K562 (cell line): ENCODE measurements around the gene OLFML2A. TPM values are rescaled to one million over a fixed set of nuclear protein-coding genes. Genes with fewer than 3 reads are reported as not detected.
A peak's percentile ranks its signal among the peaks of the same experiment; 100 is the strongest.

Experiments
- BHLHE40 ChIP-seq: IDR thresholded peaks from 2 replicates; pipeline ENCODE4 v1.6.1; 2011; ENCODE audit warnings: low read length, improper control_type of control experiment
- CEBPG ChIP-seq, 3 experiments: fragments of 200-800 bp in 1 of 3; sonication (Bioruptor generic) in 1 of 3; sonication (generic) in 1 of 3; formaldehyde crosslinking in 1 of 3; IDR thresholded peaks in 2 of 3; conservative IDR thresholded peaks in 1 of 3; 2 replicates each; pipeline versions ENCODE4 v1.6.1 to v1.8.0; 2016 to 2022; ENCODE audit warnings: missing compliant biosample characterization in 2 of 3, missing genetic modification characterization in 2 of 3, mild to moderate bottlenecking in 1 of 3, missing genetic modification reagents in 1 of 3
- DMBX1 ChIP-seq: fragments of 250-450 bp; sonication (Bioruptor Pico); IDR thresholded peaks from 2 replicates; pipeline ENCODE4 v1.8.0; 2022; ENCODE audit warnings: inconsistent platforms, mild to moderate bottlenecking, moderate library complexity, borderline replicate concordance
- ESRRA ChIP-seq: fragments of 450-650 bp; IDR thresholded peaks from 2 replicates; pipeline ENCODE4 v1.6.1; 2014; ENCODE audit warnings: low read depth, mild to moderate bottlenecking, moderate library complexity, borderline replicate concordance
- KAT8 ChIP-seq: fragments of 450-650 bp; IDR thresholded peaks from 2 replicates; pipeline ENCODE4 v1.6.1; 2016; ENCODE audit warnings: low read depth, mild to moderate bottlenecking
- MEF2D ChIP-seq: conservative IDR thresholded peaks from 2 replicates; pipeline ENCODE4 v1.6.1; 2016; ENCODE audit warnings: low read depth, missing genetic modification characterization, missing compliant biosample characterization
- MXI1 ChIP-seq: IDR thresholded peaks from 2 replicates; pipeline ENCODE4 v1.6.1; 2011; ENCODE audit warnings: low read depth, mild to moderate bottlenecking, improper control_type of control experiment, low read length
- PHF20 ChIP-seq: fragments of 450-650 bp; IDR thresholded peaks from 2 replicates; pipeline ENCODE4 v1.6.1; 2018; ENCODE audit not compliant: partially characterized antibody
- SAFB ChIP-seq: fragments of 200-400 bp; formaldehyde crosslinking; IDR thresholded peaks from 2 replicates; pipeline ENCODE4 v1.6.1; 2017; ENCODE audit warnings: low read depth, low read length, borderline replicate concordance
- SMARCA5 ChIP-seq: fragments of 450-650 bp; IDR thresholded peaks from 2 replicates; pipeline ENCODE4 v1.6.1; 2016
- SP2 ChIP-seq: IDR thresholded peaks from 2 replicates; pipeline ENCODE4 v1.6.1; 2011; ENCODE audit warnings: mild to moderate bottlenecking, low read depth, low read length, moderate library complexity; ENCODE audit not compliant: poor library complexity, severe bottlenecking; ENCODE audit errors: extremely low read depth
- STAT5B ChIP-seq: fragments of 250-450 bp; sonication (Bioruptor Pico); IDR thresholded peaks from 2 replicates; pipeline ENCODE4 v1.8.0; 2021; ENCODE audit warnings: mild to moderate bottlenecking, inconsistent platforms
- TCF7L2 ChIP-seq: fragments of 150-350 bp; IDR thresholded peaks from 2 replicates; pipeline ENCODE4 v1.6.1; 2016; ENCODE audit warnings: low read depth, mild to moderate bottlenecking, low read length, moderate library complexity
- XRCC5 ChIP-seq: fragments of 200-400 bp; formaldehyde crosslinking; IDR thresholded peaks from 2 replicates; pipeline ENCODE4 v1.6.1; 2017; ENCODE audit warnings: low read depth, mild to moderate bottlenecking, low read length
- ZKSCAN1 ChIP-seq: fragments of 150-350 bp; IDR thresholded peaks from 2 replicates; pipeline ENCODE4 v1.6.1; 2016; ENCODE audit warnings: low read depth, low read length
- ZKSCAN8 ChIP-seq: fragments of 200-800 bp; sonication (Bioruptor generic); IDR thresholded peaks from 2 replicates; pipeline ENCODE4 v1.6.1; 2016; ENCODE audit warnings: missing genetic modification characterization, missing compliant biosample characterization
- ZNF121 ChIP-seq: sonication (generic); formaldehyde crosslinking; conservative IDR thresholded peaks from 2 replicates; pipeline ENCODE4 v1.8.0; 2022; ENCODE audit warnings: missing genetic modification reagents
- ZNF282 ChIP-seq: sonication (generic); formaldehyde crosslinking; IDR thresholded peaks from 2 replicates; pipeline ENCODE4 v1.8.1; 2023; ENCODE audit warnings: missing genetic modification reagents
- ZNF695 ChIP-seq: fragments of 450-650 bp; formaldehyde crosslinking; IDR thresholded peaks from 2 replicates; pipeline ENCODE4 v1.4.0; 2020; ENCODE audit warnings: mild to moderate bottlenecking, moderate library complexity
- polyA plus RNA-seq, 8 experiments: library from polyadenylated mRNA; depleted of rRNA in 4 of 8; stranded (reverse) in 5 of 8; unstranded in 3 of 8; fragments of >200 nt; fragmentation: Nextera tagmentation in 2 of 8; fragmentation: Illumina TruSeq in 1 of 8; extraction: Ambion mirVana in 2 of 8; extraction: Trizol in 1 of 8; gene quantifications; 2 replicates each; pipeline versions ENCODE4 v1.2.1 to v1.2.3, GENCODE V29; 2011 to 2014; ENCODE audit warnings: inconsistent platforms in 1 of 8, missing spikeins in 1 of 8
- total RNA-seq, 7 experiments: library from RNA; depleted of rRNA in 6 of 7; stranded (reverse); fragments of >200 nt in 6 of 7; fragmentation: Illumina TruSeq in 2 of 7; extraction: Trizol in 2 of 7; gene quantifications; 2 replicates each; pipeline versions ENCODE4 v1.2.1 to v1.2.3, GENCODE V29; 2011 to 2021; ENCODE audit warnings: low replicate concordance in 1 of 7
- TF ChIP-seq, protein P1 (sequence below): fragments of 250-450 bp; sonication (Bioruptor Pico); IDR thresholded peaks from 2 replicates; pipeline ENCODE4 v1.8.0; 2022; ENCODE audit warnings: inconsistent platforms
- TF ChIP-seq, protein P2 (sequence below), 2 experiments: fragments of 200-800 bp in 1 of 2; sonication (Bioruptor generic) in 1 of 2; sonication (generic) in 1 of 2; formaldehyde crosslinking in 1 of 2; IDR thresholded peaks in 1 of 2; conservative IDR thresholded peaks in 1 of 2; 2 replicates each; pipeline versions ENCODE4 v1.5.0 to v1.6.1; 2016 to 2020; ENCODE audit warnings: missing compliant biosample characterization in 1 of 2, missing genetic modification characterization in 1 of 2, missing genetic modification reagents in 1 of 2
- TF ChIP-seq, protein P3 (sequence below): fragments of 450-650 bp; IDR thresholded peaks from 2 replicates; pipeline ENCODE4 v1.7.1; 2018; ENCODE audit warnings: mild to moderate bottlenecking, low read depth; ENCODE audit not compliant: partially characterized antibody

OLFML2A gene
- total and polyA plus RNA-seq, 9 of the 15 experiments (the other 6 are each of a cell fraction or from before 2014, with no cell fraction given): 0.16 TPM; not detected in 8

DNA sequence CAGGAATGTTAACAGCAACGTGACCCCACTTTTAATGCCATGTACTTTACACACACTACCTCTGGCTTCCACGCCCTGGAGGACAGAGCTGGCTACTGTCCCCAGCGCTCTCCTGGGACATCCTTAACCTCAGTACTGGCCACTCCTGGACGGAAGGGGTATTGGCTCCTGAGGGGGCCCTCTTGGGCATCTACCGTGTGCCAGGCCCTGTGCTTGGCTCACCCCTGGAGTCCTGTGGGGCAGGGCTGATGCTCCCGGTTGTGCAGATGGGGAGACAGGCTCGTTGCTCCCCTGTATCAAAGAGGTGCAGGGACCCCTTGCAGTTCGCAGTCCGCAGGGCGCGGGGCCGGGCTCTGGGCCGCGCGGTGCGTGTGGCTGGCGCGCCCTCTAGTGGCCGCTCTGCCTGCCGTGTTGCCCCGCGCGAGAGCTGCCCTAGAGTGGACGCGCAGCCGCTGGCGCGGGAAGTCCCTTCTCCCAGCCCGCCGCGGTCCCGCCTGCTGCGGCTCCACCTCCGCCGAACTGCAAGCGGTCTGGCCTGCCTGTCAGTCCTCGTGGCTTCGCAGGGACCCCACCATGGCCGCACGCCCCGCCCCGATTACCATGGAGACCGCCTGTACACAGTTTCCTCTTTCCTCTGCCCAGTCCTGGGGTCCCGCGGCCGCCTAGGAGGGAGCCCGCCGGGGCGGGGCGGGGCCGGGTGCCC, 76.0 kb downstream of the OLFML2A start, which contains the start of gene WDR38 (continued):
- TF ChIP-seq ESRRA: peak; percentile 44; the same call in 1 of the 2 replicates
- TF ChIP-seq KAT8: no peak
- no peak for TF ChIP-seq ZNF121
- TF ChIP-seq STAT5B: no peak
- no peak; the same call in 1 of the 2 replicates for TF ChIP-seq MXI1
- TF ChIP-seq, protein P1, sequence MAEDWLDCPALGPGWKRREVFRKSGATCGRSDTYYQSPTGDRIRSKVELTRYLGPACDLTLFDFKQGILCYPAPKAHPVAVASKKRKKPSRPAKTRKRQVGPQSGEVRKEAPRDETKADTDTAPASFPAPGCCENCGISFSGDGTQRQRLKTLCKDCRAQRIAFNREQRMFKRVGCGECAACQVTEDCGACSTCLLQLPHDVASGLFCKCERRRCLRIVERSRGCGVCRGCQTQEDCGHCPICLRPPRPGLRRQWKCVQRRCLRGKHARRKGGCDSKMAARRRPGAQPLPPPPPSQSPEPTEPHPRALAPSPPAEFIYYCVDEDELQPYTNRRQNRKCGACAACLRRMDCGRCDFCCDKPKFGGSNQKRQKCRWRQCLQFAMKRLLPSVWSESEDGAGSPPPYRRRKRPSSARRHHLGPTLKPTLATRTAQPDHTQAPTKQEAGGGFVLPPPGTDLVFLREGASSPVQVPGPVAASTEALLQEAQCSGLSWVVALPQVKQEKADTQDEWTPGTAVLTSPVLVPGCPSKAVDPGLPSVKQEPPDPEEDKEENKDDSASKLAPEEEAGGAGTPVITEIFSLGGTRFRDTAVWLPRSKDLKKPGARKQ (CRISPR knock-in tag): no peak
- no peak for TF ChIP-seq PHF20
- peak; percentile 74; the same call in 1 of the 2 replicates for TF ChIP-seq SMARCA5
- TF ChIP-seq TCF7L2: no peak
- no peak for TF ChIP-seq DMBX1
- TF ChIP-seq, protein P2, sequence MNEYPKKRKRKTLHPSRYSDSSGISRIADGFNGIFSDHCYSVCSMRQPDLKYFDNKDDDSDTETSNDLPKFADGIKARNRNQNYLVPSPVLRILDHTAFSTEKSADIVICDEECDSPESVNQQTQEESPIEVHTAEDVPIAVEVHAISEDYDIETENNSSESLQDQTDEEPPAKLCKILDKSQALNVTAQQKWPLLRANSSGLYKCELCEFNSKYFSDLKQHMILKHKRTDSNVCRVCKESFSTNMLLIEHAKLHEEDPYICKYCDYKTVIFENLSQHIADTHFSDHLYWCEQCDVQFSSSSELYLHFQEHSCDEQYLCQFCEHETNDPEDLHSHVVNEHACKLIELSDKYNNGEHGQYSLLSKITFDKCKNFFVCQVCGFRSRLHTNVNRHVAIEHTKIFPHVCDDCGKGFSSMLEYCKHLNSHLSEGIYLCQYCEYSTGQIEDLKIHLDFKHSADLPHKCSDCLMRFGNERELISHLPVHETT (CRISPR knock-in tag; conservative IDR thresholded peaks at IDR 0.05 in 1 of 2, IDR thresholded peaks at IDR 0.05 in 1 of 2): no peak
- TF ChIP-seq MEF2D (tag): no peak
- TF ChIP-seq, protein P3, sequence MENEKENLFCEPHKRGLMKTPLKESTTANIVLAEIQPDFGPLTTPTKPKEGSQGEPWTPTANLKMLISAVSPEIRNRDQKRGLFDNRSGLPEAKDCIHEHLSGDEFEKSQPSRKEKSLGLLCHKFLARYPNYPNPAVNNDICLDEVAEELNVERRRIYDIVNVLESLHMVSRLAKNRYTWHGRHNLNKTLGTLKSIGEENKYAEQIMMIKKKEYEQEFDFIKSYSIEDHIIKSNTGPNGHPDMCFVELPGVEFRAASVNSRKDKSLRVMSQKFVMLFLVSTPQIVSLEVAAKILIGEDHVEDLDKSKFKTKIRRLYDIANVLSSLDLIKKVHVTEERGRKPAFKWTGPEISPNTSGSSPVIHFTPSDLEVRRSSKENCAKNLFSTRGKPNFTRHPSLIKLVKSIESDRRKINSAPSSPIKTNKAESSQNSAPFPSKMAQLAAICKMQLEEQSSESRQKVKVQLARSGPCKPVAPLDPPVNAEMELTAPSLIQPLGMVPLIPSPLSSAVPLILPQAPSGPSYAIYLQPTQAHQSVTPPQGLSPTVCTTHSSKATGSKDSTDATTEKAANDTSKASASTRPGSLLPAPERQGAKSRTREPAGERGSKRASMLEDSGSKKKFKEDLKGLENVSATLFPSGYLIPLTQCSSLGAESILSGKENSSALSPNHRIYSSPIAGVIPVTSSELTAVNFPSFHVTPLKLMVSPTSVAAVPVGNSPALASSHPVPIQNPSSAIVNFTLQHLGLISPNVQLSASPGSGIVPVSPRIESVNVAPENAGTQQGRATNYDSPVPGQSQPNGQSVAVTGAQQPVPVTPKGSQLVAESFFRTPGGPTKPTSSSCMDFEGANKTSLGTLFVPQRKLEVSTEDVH: no peak
- no peak for TF ChIP-seq ZNF695 (CRISPR knock-in tag)
- peak; percentile 89 for TF ChIP-seq XRCC5
- TF ChIP-seq CEBPG (CRISPR knock-in tag; IDR thresholded peaks at IDR 0.05): no peak
- TF ChIP-seq CEBPG (tag; conservative IDR thresholded peaks at IDR 0.05 in 1 of 2, IDR thresholded peaks at IDR 0.05 in 1 of 2): no peak
- TF ChIP-seq ZKSCAN1: no peak
- peak; percentile 41; the same call in 1 of the 2 replicates for TF ChIP-seq BHLHE40
- peak; percentile 68; the same call in 1 of the 2 replicates for TF ChIP-seq SAFB
- TF ChIP-seq ZKSCAN8 (CRISPR knock-in tag): no peak
- no peak for TF ChIP-seq SP2
- TF ChIP-seq ZNF282 (CRISPR knock-in tag): no peak; the same call in 1 of the 2 replicates
